CD8-positive, alpha-beta memory T cell (primary cell): ENCODE measurements around the gene MAK. TPM values are rescaled to one million over a fixed set of nuclear protein-coding genes. Genes with fewer than 3 reads are reported as not detected.
"Not testable (repeated sequence)": the region's sequence is repeated elsewhere in the genome, so short reads cannot be mapped to it uniquely, and the experiment has no call there.

ENCODE experiments used
- CTCF ChIA-PET: fragments of 350-600 bp; sonication (Branson Sonifier 250); formaldehyde crosslinking; loops from one replicate; lab custom pipeline; 2021; ENCODE audit warnings: antibody characterized with exemption; lab: Charles Lee
- POLR2A ChIA-PET: fragments of 350-600 bp; sonication (Branson Sonifier 250); formaldehyde crosslinking; loops from one replicate; lab custom pipeline; 2021; ENCODE audit warnings: antibody characterized with exemption; lab: Charles Lee
- DNase-seq, 5 donors: peaks; one replicate each; pipeline versions ENCODE4 v3.0.0 to v3.0.0-alpha.2; 2020 to 2022; ENCODE audit warnings: mixed read lengths in 1 of 5
- H3K27ac ChIP-seq: one replicate; pipeline ENCODE4 v1.7.0; 2013; ENCODE audit warnings: low read depth, mild to moderate bottlenecking, low read length, moderate library complexity
- H3K27me3 ChIP-seq: 2 replicates; pipeline ENCODE4 v1.7.0; 2013; ENCODE audit warnings: low read length, mild to moderate bottlenecking; ENCODE audit not compliant: insufficient read depth, poor library complexity, severe bottlenecking
- H3K36me3 ChIP-seq: 2 replicates; pipeline ENCODE4 v1.7.0; 2013; ENCODE audit warnings: mild to moderate bottlenecking, low read length, moderate library complexity; ENCODE audit not compliant: insufficient read depth
- H3K4me1 ChIP-seq: 2 replicates; pipeline ENCODE4 v1.7.0; 2013; ENCODE audit warnings: mild to moderate bottlenecking, low read length, moderate library complexity; ENCODE audit not compliant: insufficient read depth
- H3K4me3 ChIP-seq: 2 replicates; pipeline ENCODE4 v1.7.0; 2013; ENCODE audit warnings: mild to moderate bottlenecking, low read length
- H3K9me3 ChIP-seq: 2 replicates; pipeline ENCODE4 v1.7.0; 2013; ENCODE audit warnings: mild to moderate bottlenecking, low read length
- H3K27ac Mint-ChIP-seq, 8 donors: one replicate each; pipeline ENCODE4 v1.8.0; 2020 to 2021; ENCODE audit warnings: mixed read lengths in 8 of 8, mild to moderate bottlenecking in 6 of 8, inconsistent platforms in 3 of 8, moderate library complexity in 3 of 8
- H3K27me3 Mint-ChIP-seq, 2 donors: one replicate each; pipeline ENCODE4 v1.8.0; 2020 to 2021; ENCODE audit warnings: mixed read lengths in 2 of 2, mild to moderate bottlenecking in 1 of 2, moderate library complexity in 1 of 2
- H3K36me3 Mint-ChIP-seq, 3 donors: one replicate each; pipeline ENCODE4 v1.8.0; 2020 to 2021; ENCODE audit warnings: mixed read lengths in 3 of 3, inconsistent platforms in 1 of 3, mild to moderate bottlenecking in 1 of 3
- H3K4me1 Mint-ChIP-seq, 3 donors: one replicate each; pipeline ENCODE4 v1.8.0; 2020 to 2021; ENCODE audit warnings: mixed read lengths in 3 of 3, inconsistent platforms in 1 of 3, mild to moderate bottlenecking in 1 of 3
- H3K4me3 Mint-ChIP-seq, 7 donors: one replicate each; pipeline ENCODE4 v1.8.0; 2020 to 2021; ENCODE audit warnings: mixed read lengths in 7 of 7, mild to moderate bottlenecking in 6 of 7, moderate library complexity in 4 of 7, inconsistent platforms in 2 of 7
- H3K9me3 Mint-ChIP-seq, 5 donors: one replicate each; pipeline ENCODE4 v1.8.0; 2020 to 2022; ENCODE audit warnings: mixed read lengths in 5 of 5, mild to moderate bottlenecking in 3 of 5, moderate library complexity in 2 of 5, inconsistent platforms in 1 of 5
- polyA plus RNA-seq: library from polyadenylated mRNA; unstranded; fragments of 300-500 nt; fragmentation: Illumina TruSeq; gene quantifications from one replicate; pipeline ENCODE4 v1.2.3, GENCODE V29; 2021
- total RNA-seq, 2 experiments: library from RNA; stranded (reverse); gene quantifications; one replicate each; pipeline ENCODE4 v1.2.3, GENCODE V29; 2021

MAK gene
- total and polyA plus RNA-seq, 3 experiments from 2014 or later, result 1.8 to 2.3 TPM; not detected in 1

DNA sequence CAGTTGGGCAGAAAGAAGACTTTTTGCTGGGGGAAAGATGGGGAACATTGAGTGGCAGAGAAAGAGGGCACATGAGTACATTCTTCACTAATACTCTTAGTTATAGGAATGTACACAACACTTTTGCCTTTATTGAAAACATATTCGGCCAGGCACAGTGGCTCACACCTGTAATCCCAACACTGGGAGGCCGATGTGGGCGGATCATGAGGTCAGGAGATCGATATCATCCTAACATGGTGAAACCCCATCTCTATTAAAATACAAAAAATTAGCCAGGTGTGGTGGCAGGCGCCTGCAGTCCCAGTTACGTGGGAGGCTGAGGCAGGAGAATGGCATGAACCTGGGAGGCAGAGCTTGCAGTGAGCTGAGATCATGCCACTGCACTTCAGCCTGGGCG lies 24.7 kb upstream of the MAK start:
- POLR2A ChIA-PET, CTCF ChIA-PET, H3K4me3 Mint-ChIP-seq: not testable (repeated sequence)

GRCh38 chr6:10862361-10862760 lies 24.0 kb upstream of the MAK start:
- CTCF ChIA-PET, result no interaction called here
- no peaks in the 10 kb centered on the region for H3K9me3 ChIP-seq
- POLR2A ChIA-PET, result no interaction called here
- no peaks in the 10 kb centered on the region for H3K27me3 ChIP-seq
- Mint-ChIP-seq H3K4me3 (no peak overlapping the region), H3K36me3 (no peaks in the 10 kb centered on the region), H3K27me3 (peaks cover 0 to 4% of the 10 kb centered on the region in 2 donors), H3K27ac (no peak overlapping the region), H3K4me1 (no peaks in the 10 kb centered on the region), H3K9me3 (peaks cover 0 to 2% (median 0%) of the 10 kb centered on the region in 5 donors)
- no peaks in the 10 kb centered on the region for H3K36me3 ChIP-seq
- no peak overlapping the region for H3K27ac ChIP-seq
- no peak for DNase-seq
- no peaks in the 10 kb centered on the region for H3K4me1 ChIP-seq
- no peak overlapping the region for H3K4me3 ChIP-seq

More for the DNA sequence above, 24.7 kb upstream of the MAK start:
- H3K27me3 ChIP-seq, H3K27ac Mint-ChIP-seq, H3K4me1 Mint-ChIP-seq, H3K27ac ChIP-seq, DNase-seq, H3K9me3 Mint-ChIP-seq, H3K36me3 ChIP-seq, H3K4me1 ChIP-seq, H3K4me3 ChIP-seq, H3K27me3 Mint-ChIP-seq, H3K9me3 ChIP-seq, H3K36me3 Mint-ChIP-seq: not testable (repeated sequence)

DNA sequence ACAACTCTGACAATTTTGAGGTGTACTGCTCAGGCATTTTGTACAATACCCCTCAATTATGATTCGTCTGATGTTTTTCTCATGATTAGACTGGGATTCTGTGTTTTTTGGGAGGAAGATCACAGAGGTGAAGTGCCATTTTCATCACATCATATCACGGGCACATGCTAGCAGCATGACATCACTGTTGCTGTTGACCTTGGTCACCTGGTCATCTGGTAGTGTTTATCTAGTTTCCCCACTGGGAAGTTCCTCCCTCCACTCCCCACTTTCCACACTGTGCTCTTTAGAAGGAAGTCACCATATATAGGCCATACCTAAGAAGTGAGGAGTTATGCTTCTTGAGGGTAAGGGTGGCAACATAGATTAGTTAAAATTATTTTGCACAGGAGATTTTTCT lies 22.7 kb upstream of the MAK start:
- ChIA-PET CTCF (no interaction called here), POLR2A (no interaction called here)
- Histone ChIP-seq H3K27ac (no peak overlapping the region), H3K36me3 (no peaks in the 10 kb centered on the region), H3K4me1 (no peaks in the 10 kb centered on the region), H3K4me3 (no peak overlapping the region), H3K27me3 (no peaks in the 10 kb centered on the region), H3K9me3 (no peaks in the 10 kb centered on the region)
- no peak overlapping the region for H3K4me3 Mint-ChIP-seq
- H3K27ac Mint-ChIP-seq, result no peak overlapping the region
- no peak for DNase-seq
- peaks cover 0 to 5% (median 0%) of the 10 kb centered on the region in 5 donors for H3K9me3 Mint-ChIP-seq
- H3K36me3 Mint-ChIP-seq, result no peaks in the 10 kb centered on the region
- H3K27me3 Mint-ChIP-seq, result peaks cover 0 to 13% of the 10 kb centered on the region in 2 donors
- no peaks in the 10 kb centered on the region for H3K4me1 Mint-ChIP-seq

- Histone ChIP-seq H3K4me3 (no peak overlapping the region), H3K36me3 (no peaks in the 10 kb centered on the region), H3K27me3 (no peaks in the 10 kb centered on the region), H3K9me3 (no peaks in the 10 kb centered on the region), H3K4me1 (no peaks in the 10 kb centered on the region), H3K27ac (no peak overlapping the region)
- peaks cover 0 to 11% (median 2%) of the 10 kb centered on the region in 3 donors for H3K36me3 Mint-ChIP-seq
- no peaks in the 10 kb centered on the region for H3K4me1 Mint-ChIP-seq
- H3K4me3 Mint-ChIP-seq, result no peak overlapping the region
- ChIA-PET POLR2A (no interaction called here), CTCF (no interaction called here)
- H3K9me3 Mint-ChIP-seq, result peaks cover 11 to 23% (median 13%) of the 10 kb centered on the region in 5 donors
- H3K27me3 Mint-ChIP-seq, result peaks cover 3 to 25% of the 10 kb centered on the region in 2 donors
- no peak for DNase-seq
- H3K27ac Mint-ChIP-seq, result no peak overlapping the region
Observed at GRCh38 chr6:10857259-10857658, 18.9 kb upstream of the MAK start.

DNA sequence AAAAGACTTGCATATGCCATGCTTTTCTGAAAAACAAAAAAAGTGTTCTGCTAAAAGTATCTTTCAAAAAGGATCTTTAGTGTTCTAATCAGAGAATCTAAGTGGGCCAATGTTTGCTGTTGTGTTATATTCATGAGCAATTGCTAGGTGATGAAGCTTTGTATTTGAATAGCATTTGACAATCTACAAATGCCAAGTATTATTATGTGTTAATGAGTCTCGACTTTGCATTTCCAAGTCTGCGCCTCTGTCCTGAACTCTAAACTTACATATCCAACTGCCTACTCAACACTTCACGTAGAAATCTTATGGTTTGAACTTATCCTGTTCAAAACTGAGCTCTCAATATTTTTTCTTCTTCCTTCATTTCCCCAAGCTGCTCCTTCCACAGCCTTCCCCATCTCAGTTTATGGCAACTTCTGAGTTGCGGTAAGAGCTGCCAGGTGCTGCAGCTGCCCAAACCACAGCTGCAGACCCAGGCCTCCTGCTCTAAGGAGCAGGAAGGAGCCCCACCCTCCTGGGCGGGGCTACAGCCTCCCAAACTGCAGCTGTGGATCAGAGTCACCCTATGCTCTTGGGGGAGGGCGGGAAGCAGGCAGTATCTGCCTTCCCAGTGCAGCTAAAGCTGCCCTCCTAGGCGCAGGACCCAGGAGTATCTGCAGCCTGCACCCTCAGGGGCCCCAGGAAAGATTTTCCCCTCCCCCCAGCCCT lies 16.7 kb upstream of the MAK start:
- POLR2A ChIA-PET, result interaction anchor here (0.6 kb wide), 1 partner anchor 161 kb away, joined by 3 read pairs; no protein-coding TSS in a partner anchor
- H3K27ac Mint-ChIP-seq, result no peak overlapping the region

GRCh38 chr6:10853849-10854300 lies 15.5 kb upstream of the MAK start:
- Mint-ChIP-seq H3K36me3 (peaks cover 0 to 18% (median 2%) of the 10 kb centered on the region in 3 donors), H3K9me3 (peaks cover 11 to 23% (median 13%) of the 10 kb centered on the region in 5 donors), H3K27me3 (peaks cover 7 to 36% of the 10 kb centered on the region in 2 donors)
- CTCF ChIA-PET, H3K4me1 Mint-ChIP-seq, H3K27ac ChIP-seq, H3K36me3 ChIP-seq, H3K27me3 ChIP-seq, H3K9me3 ChIP-seq, H3K4me3 Mint-ChIP-seq, H3K27ac Mint-ChIP-seq, H3K4me3 ChIP-seq, H3K4me1 ChIP-seq, POLR2A ChIA-PET, DNase-seq: not testable (repeated sequence)

More for the DNA sequence above, 16.7 kb upstream of the MAK start:
- no peaks in the 10 kb centered on the region for H3K9me3 ChIP-seq
- no peak for DNase-seq
- no peaks in the 10 kb centered on the region for H3K4me1 Mint-ChIP-seq
- peaks cover 3 to 32% of the 10 kb centered on the region in 2 donors for H3K27me3 Mint-ChIP-seq
- H3K9me3 Mint-ChIP-seq, result peaks cover 11 to 23% (median 13%) of the 10 kb centered on the region in 5 donors
- no peaks in the 10 kb centered on the region for H3K36me3 ChIP-seq
- H3K27ac ChIP-seq, result no peak overlapping the region
- H3K36me3 Mint-ChIP-seq, result peaks cover 0 to 18% (median 2%) of the 10 kb centered on the region in 3 donors
- no peaks in the 10 kb centered on the region for H3K4me1 ChIP-seq
- H3K4me3 ChIP-seq, result no peak overlapping the region
- H3K27me3 ChIP-seq, result no peaks in the 10 kb centered on the region
- H3K4me3 Mint-ChIP-seq, result no peak overlapping the region
- CTCF ChIA-PET, result no interaction called here

DNA sequence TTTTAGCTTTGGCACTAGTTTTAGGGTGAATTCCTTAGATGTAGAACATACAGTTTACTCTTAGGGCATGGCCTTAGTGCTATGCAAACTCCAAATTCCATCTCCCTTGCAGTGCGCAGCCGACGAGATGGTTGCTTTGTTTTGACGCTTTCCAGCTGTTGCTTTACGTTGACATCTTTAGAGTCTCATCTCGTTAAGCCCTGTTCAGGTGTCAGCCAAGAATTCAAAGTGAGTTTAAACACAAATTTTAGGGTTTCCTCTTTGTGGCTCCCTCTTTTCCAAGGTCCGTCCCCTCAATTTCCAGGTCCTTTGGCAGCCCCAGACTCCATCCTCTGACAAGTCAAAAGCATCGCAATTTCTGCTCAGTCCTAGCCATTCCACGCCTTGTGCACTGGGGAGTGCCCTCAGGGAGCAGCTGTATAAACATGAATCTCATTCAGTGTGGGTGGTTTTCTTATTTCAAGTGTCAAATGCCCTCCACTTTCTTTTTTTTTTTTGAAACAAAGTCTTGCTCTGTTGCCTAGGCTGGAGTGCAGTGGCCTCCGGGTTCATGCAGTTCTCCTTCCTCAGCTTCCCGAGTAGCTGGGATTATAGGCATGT lies 14.1 kb upstream of the MAK start:
- CTCF ChIA-PET, result no interaction called here
- Mint-ChIP-seq H3K27ac (no peak overlapping the region), H3K36me3 (peaks cover 0 to 18% (median 2%) of the 10 kb centered on the region in 3 donors), H3K27me3 (peaks cover 7 to 33% of the 10 kb centered on the region in 2 donors), H3K4me1 (no peaks in the 10 kb centered on the region), H3K9me3 (peaks cover 11 to 23% (median 13%) of the 10 kb centered on the region in 5 donors), H3K4me3 (no peak overlapping the region)
- DNase-seq, result no peak
- POLR2A ChIA-PET, result no interaction called here
- Histone ChIP-seq H3K27ac (no peak overlapping the region), H3K27me3 (no peaks in the 10 kb centered on the region), H3K4me1 (no peaks in the 10 kb centered on the region), H3K9me3 (no peaks in the 10 kb centered on the region), H3K36me3 (no peaks in the 10 kb centered on the region), H3K4me3 (no peak overlapping the region)

DNA sequence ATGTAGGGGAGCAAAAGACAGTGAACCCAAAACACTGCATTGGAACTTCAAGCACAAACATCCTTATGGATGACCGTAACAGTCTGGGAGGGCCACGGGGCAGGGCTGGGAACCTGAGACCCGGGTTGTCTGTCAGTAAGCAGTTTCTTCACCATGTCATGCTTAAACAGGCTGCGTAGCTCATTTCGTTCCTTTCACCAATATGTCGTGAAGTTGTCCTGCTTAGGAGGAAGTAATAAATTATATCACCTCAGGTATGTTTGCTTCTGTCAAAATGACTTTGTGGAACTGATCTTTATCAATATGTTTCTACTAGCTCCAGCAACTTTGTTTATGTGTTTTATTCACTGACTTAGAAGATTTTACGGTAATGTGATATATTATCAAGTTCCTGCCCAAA lies 12.4 kb upstream of the MAK start:
- CTCF ChIA-PET, result no interaction called here

More for the DNA sequence above, 12.4 kb upstream of the MAK start:
- H3K36me3 ChIP-seq, result no peaks in the 10 kb centered on the region
- Mint-ChIP-seq H3K4me3 (no peak overlapping the region), H3K27ac (no peak overlapping the region), H3K9me3 (peaks cover 11 to 19% (median 13%) of the 10 kb centered on the region in 5 donors), H3K36me3 (peaks cover 0 to 18% (median 2%) of the 10 kb centered on the region in 3 donors), H3K27me3 (peaks cover 14 to 26% of the 10 kb centered on the region in 2 donors), H3K4me1 (no peaks in the 10 kb centered on the region)
- H3K4me3 ChIP-seq, result no peak overlapping the region
- no peaks in the 10 kb centered on the region for H3K27me3 ChIP-seq
- no peaks in the 10 kb centered on the region for H3K9me3 ChIP-seq
- POLR2A ChIA-PET, result no interaction called here
- H3K27ac ChIP-seq, result no peak overlapping the region
- no peaks in the 10 kb centered on the region for H3K4me1 ChIP-seq
- DNase-seq, result no peak
